Inflammatory macrophage (primary cell): ENCODE measurements around the gene LEP.
"Not testable (repeated sequence)": the region's sequence is repeated elsewhere in the genome, so short reads cannot be mapped to it uniquely, and the experiment has no call there.

Source experiments
- DNase-seq, 2 donors: peaks; one replicate each; pipeline ENCODE4 v3.0.0-alpha.2; 2020 to 2022

LEP gene

DNA sequence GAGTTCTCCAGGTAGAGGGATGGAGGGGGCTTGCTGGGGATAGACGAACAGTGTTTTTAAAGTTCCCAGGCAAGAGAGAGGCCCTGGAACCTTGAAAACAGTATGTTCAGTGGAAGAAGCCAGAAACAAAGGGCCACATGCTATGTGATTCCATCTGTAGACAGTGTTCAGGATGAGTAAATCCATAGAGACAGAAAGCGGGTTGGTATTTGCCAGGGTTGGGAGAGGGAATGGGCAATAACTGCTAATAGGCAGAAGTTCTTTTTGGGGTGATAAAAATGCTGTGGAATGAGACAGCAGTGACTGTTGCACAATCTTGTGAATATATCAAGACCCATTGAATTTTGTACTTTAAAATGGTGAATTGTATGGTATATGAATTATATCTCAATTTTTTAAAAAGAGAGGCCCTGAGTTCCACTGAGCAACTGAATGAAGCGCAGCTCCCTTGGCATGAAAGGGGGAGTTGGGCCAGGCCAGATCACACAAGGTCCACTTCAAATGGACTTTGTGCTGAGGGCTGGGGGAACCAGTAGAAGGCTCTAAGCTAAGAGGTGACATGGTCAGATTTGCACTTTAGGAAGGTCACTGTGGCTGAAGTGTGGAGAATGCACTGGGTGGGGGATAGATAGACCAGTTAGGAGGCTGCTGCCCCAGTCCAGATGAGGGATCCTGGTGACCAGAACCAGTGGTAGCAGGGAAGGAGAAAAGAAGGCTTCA lies 34.0 kb downstream of the LEP start:
- DNase-seq: no peak

DNA sequence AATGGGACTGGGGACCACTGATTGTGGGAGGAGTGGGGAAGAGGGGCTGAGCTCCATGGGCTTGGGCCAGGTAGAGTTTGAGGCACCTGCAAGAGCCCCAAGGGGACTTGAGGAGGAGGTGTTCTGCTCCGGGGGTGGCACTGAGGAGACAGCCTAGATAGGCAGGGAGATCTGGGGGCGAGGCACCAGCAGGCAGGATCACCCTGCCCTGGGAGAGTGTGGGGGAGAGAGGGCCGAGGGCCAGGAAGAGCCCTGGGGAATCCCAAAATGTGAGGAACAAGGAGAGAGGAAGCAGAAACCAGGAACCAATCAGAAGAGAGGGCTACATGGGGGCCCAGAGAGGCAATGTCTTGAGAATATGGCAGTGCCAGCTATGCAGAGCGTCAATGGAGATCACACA lies 34.6 kb downstream of the LEP start:
- DNase-seq: peak in 1 of 2 donors; percentile 18

GRCh38 chr7:128278366-128278765 lies 37.3 kb downstream of the LEP start:
- DNase-seq: no peak

DNA sequence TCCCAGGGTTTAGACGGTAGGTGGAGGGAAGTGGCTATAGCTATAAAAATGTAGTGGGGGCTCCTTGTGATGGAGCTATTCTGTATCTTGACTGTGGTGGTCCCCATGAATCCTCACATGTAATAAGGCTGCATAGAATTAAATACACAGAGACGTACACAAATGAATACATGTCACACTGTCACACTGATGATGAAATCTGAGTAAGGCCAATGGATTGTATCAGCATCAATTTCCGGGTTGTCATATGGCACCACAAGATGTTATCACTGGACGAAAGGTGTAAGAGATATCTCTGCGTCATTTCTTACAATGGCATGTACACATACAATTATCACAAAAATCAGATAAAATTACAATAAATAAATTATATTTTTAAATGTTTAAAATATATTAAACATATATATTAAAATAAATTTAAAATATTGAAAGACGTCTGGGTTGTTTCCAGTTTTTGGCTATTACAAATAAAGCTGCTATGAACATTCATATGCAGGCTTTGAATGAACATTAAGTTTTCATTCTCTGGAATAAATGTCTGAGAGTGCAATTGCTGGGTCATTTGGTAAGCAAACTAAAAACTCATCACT lies 38.1 kb downstream of the LEP start:
- DNase-seq: no peak

DNA sequence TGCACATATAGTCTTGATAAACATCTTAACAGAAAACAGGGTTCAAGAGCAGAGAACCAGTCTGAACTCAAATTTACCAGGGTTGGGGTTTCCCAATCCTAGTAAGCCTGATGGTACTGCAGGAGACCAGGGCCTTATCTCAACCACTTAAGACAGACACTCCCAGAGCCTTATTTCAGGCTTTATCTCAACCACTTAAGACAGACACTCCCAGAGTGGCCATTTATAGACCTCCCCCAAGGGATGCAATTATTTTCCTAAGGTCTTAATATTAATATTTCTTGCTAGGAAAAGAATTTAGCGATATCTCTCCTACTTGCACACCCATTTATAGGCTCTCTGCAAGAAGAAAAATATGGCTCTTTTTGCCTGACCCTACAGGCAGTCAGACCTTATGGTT lies 39.4 kb downstream of the LEP start:
- DNase-seq: not testable (repeated sequence)

- DNase-seq: no peak
Observed at GRCh38 chr7:128281605-128282380, 40.7 kb downstream of the LEP start.

DNA sequence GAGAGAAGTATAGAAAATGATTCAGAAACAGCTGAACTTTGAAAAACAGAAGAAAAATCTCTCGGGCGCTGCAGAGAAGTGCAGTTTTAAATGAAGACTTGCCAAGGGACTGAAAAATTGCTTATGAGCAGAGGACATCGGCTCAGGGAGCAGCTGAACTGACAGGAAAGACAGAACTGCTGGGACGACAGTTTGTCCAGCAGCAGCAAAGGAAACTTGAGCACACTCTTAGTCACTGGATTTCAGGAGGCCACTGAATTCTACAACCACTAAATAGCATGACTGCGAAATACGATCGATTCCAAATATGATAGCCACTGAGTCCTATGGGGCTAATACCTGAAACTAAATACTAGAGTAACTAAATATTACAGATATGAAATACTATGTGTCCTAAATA lies 43.0 kb downstream of the LEP start:
- no peak for DNase-seq

GRCh38 chr7:128287556-128287955 lies 46.5 kb downstream of the LEP start:
- no peak for DNase-seq

GRCh38 chr7:128298004-128298403 lies 56.9 kb downstream of the LEP start:
- DNase-seq: not testable (repeated sequence)

- no peak for DNase-seq
Observed at GRCh38 chr7:128299109-128299607, 58.1 kb downstream of the LEP start.

- DNase-seq: no peak
Observed at GRCh38 chr7:128302139-128302538, 61.1 kb downstream of the LEP start.

DNA sequence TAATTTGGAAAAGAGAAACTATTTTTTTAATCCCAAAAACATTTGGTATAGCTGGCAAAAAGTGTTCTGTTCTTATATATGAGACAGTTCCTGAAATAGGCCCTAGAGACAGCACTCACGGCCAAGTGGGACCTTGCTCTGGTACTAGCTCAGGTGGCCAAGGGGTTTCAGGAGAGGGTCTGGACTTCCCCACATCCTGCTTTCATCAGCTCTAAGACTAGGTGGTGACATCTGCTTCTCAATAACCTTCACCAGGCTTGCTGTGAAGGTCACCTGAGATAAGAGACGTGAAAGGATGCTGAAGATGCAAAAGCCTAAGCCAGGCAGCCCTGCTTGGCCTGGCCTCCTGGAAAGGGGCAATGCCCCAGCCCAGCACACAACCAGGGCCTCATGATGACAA lies 62.1 kb downstream of the LEP start:
- DNase-seq: no peak

DNA sequence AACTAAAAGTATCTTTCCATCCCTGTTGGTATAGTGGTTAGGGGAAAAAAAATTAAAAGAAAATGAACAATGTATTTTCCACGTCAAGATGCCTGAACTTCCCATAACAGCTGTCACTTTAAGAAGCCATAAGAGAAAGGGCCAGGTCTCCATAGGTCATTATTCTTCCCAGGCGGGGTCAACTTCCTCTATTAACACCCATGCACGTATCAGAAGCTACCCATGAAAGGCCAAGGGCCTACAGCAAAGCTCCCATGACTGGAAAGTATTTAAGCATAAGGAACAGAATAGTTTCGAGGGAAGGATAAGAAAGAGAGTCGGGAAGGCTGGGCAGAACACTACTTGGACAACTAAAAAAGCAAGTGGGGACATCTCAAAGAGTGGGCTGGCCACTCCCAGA lies 62.6 kb downstream of the LEP start:
- DNase-seq: peak; percentile 10 to 55

- DNase-seq: no peak
Observed at GRCh38 chr7:128304212-128304611, 63.1 kb downstream of the LEP start.

GRCh38 chr7:128307061-128307460 lies 66.0 kb downstream of the LEP start:
- peak; percentile 14 to 82 for DNase-seq
